IMR-90 (cell line): ENCODE data around the gene SLC34A3. TPM values are rescaled to one million over a fixed set of nuclear protein-coding genes. Genes with fewer than 3 reads are reported as not detected.

Experiments
- ATAC-seq: fragments of 200-7000 bp; cut with Tn5 transposase; 2 replicates; pipeline ENCODE4 v1.9.1; 2020; ENCODE audit warnings: low read depth, mild to moderate bottlenecking, moderate library complexity
- BruUV-seq: library from RNA; stranded (reverse); fragments of 400-500 nt; replicated peaks from 2 replicates; lab custom pipeline; 2021; lab: Mats Ljungman, UMichigan
- CTCF ChIA-PET: fragments of 300-600 bp; formaldehyde crosslinking; extraction: SDS; loops from one replicate; lab custom pipeline; 2021; ENCODE audit warnings: antibody characterized with exemption; lab: Yijun Ruan, JAX
- POLR2A ChIA-PET: fragments of 300-600 bp; sonication (Branson Sonifier 250); formaldehyde crosslinking; loops from one replicate; lab custom pipeline; 2022; ENCODE audit warnings: antibody characterized with exemption; ENCODE audit not compliant: unreplicated experiment; lab: Charles Lee
- DNase-seq: peaks from one replicate; pipeline ENCODE4 v3.0.0; 2013
- H2AFZ ChIP-seq: replicated peaks from 2 replicates; pipeline ENCODE3; 2013; ENCODE audit warnings: low read length, mild to moderate bottlenecking; ENCODE audit not compliant: poor library complexity
- H2AK5ac ChIP-seq: 2 replicates; pipeline ENCODE4 v1.6.1; 2013; ENCODE audit warnings: low read depth, low read length, inconsistent platforms
- H2AK9ac ChIP-seq: replicated peaks from 2 replicates; pipeline ENCODE3; 2013; ENCODE audit warnings: mild to moderate bottlenecking, low read depth, low read length, moderate library complexity; ENCODE audit not compliant: poor library complexity
- H2BK120ac ChIP-seq: 2 replicates; pipeline ENCODE4 v1.6.1; 2013; ENCODE audit warnings: low read depth, low read length, inconsistent platforms
- H2BK15ac ChIP-seq: 3 replicates; pipeline ENCODE4 v1.6.1; 2013; ENCODE audit warnings: low read depth, low read length, inconsistent platforms
- H2BK20ac ChIP-seq: 2 replicates; pipeline ENCODE4 v1.6.1; 2013; ENCODE audit warnings: low read depth, mild to moderate bottlenecking, inconsistent platforms, low read length, moderate library complexity
- H2BK5ac ChIP-seq: 2 replicates; pipeline ENCODE4 v1.6.1; 2013; ENCODE audit warnings: mild to moderate bottlenecking, low read depth, low read length, inconsistent platforms; ENCODE audit not compliant: poor library complexity, severe bottlenecking
- H3K14ac ChIP-seq: replicated peaks from 2 replicates; pipeline ENCODE4 v1.6.1; 2013; ENCODE audit warnings: low read depth, low read length, inconsistent platforms
- H3K18ac ChIP-seq: 2 replicates; pipeline ENCODE4 v1.6.1; 2013; ENCODE audit warnings: low read depth, low read length, control low read depth
- H3K23ac ChIP-seq: 2 replicates; pipeline ENCODE4 v1.6.1; 2013; ENCODE audit warnings: low read depth, low read length, inconsistent platforms
- H3K27ac ChIP-seq: 2 replicates; pipeline ENCODE4 v1.5.1; 2013; ENCODE audit warnings: mild to moderate bottlenecking, control low read depth, low read length; ENCODE audit not compliant: insufficient read depth
- H3K27me3 ChIP-seq: 2 replicates; pipeline ENCODE4 v1.6.1; 2013; ENCODE audit warnings: low read length; ENCODE audit not compliant: control insufficient read depth, insufficient read depth
- H3K36me3 ChIP-seq: 2 replicates; pipeline ENCODE4 v1.6.1; 2013; ENCODE audit warnings: low read length, mixed read lengths; ENCODE audit not compliant: control insufficient read depth, insufficient read depth
- H3K4ac ChIP-seq: 2 replicates; pipeline ENCODE4 v1.6.1; 2013; ENCODE audit warnings: low read depth, low read length, inconsistent platforms
- H3K4me1 ChIP-seq: 2 replicates; pipeline ENCODE4 v1.6.1; 2013; ENCODE audit warnings: low read length, mixed read lengths; ENCODE audit not compliant: control insufficient read depth, insufficient read depth
- H3K4me2 ChIP-seq: 2 replicates; pipeline ENCODE4 v1.6.1; 2013; ENCODE audit warnings: low read depth, mild to moderate bottlenecking, control low read depth, low read length, moderate library complexity
- H3K4me3 ChIP-seq: 2 replicates; pipeline ENCODE4 v1.5.1; 2013; ENCODE audit warnings: low read depth, mild to moderate bottlenecking, control low read depth, low read length, moderate library complexity; ENCODE audit not compliant: insufficient read depth
- H3K56ac ChIP-seq: 2 replicates; pipeline ENCODE4 v1.6.1; 2013; ENCODE audit warnings: low read length, inconsistent platforms; ENCODE audit not compliant: insufficient read depth; ENCODE audit errors: extremely low read depth
- H3K79me1 ChIP-seq, 2 experiments: 2 replicates each; pipeline ENCODE4 v1.6.1; 2013; ENCODE audit warnings: low read length in 2 of 2, inconsistent platforms in 1 of 2, low read depth in 1 of 2
- H3K9ac ChIP-seq: 2 replicates; pipeline ENCODE4 v1.6.1; 2013; ENCODE audit warnings: low read depth, low read length, control low read depth
- H3K9me1 ChIP-seq: 2 replicates; pipeline ENCODE4 v1.6.1; 2013; ENCODE audit warnings: low read length, inconsistent platforms; ENCODE audit not compliant: insufficient read depth
- H3K9me3 ChIP-seq: 2 replicates; pipeline ENCODE4 v1.6.1; 2013; ENCODE audit warnings: low read length; ENCODE audit not compliant: control insufficient read depth, insufficient read depth
- H4K20me1 ChIP-seq: 2 replicates; pipeline ENCODE4 v1.6.1; 2013; ENCODE audit warnings: low read length, inconsistent platforms; ENCODE audit not compliant: insufficient read depth
- H4K5ac ChIP-seq: 2 replicates; pipeline ENCODE4 v1.6.1; 2013; ENCODE audit warnings: mild to moderate bottlenecking, low read depth, low read length, control low read depth
- H4K8ac ChIP-seq, 2 experiments: 2 replicates each; pipeline ENCODE4 v1.6.1; 2013; ENCODE audit warnings: low read depth in 2 of 2, low read length in 2 of 2, control low read depth in 1 of 2, inconsistent platforms in 1 of 2
- H4K91ac ChIP-seq: 2 replicates; pipeline ENCODE4 v1.6.1; 2013; ENCODE audit warnings: low read depth, low read length, inconsistent platforms; ENCODE audit not compliant: insufficient read depth
- BHLHE40 ChIP-seq: fragments of 150-350 bp; IDR thresholded peaks from 2 replicates; pipeline ENCODE4 v1.6.1; 2016; ENCODE audit warnings: mild to moderate bottlenecking, low read depth, low read length
- CEBPB ChIP-seq: IDR thresholded peaks from 2 replicates; pipeline ENCODE4 v1.6.1; 2012; ENCODE audit warnings: low read depth, low read length, improper control_type of control experiment
- CHD1 ChIP-seq: IDR thresholded peaks from 2 replicates; pipeline ENCODE4 v1.6.1; 2012; ENCODE audit warnings: low read depth, low read length, improper control_type of control experiment
- FOS ChIP-seq: fragments of 150-350 bp; IDR thresholded peaks from 2 replicates; pipeline ENCODE4 v1.6.1; 2016; ENCODE audit warnings: low read depth, low read length
- MAFK ChIP-seq: IDR thresholded peaks from 2 replicates; pipeline ENCODE4 v1.6.1; 2012; ENCODE audit warnings: low read depth, low read length, improper control_type of control experiment
- MAZ ChIP-seq: IDR thresholded peaks from 2 replicates; pipeline ENCODE4 v1.6.1; 2012; ENCODE audit warnings: low read depth, mild to moderate bottlenecking, low read length, improper control_type of control experiment, moderate library complexity, borderline replicate concordance
- MXI1 ChIP-seq: IDR thresholded peaks from 2 replicates; pipeline ENCODE4 v1.6.1; 2012; ENCODE audit warnings: low read depth, mild to moderate bottlenecking, low read length, moderate library complexity, borderline replicate concordance
- NFE2L2 ChIP-seq: fragments of 150-350 bp; IDR thresholded peaks from 2 replicates; pipeline ENCODE4 v1.6.1; 2016; ENCODE audit warnings: low read depth, mild to moderate bottlenecking, low read length
- POLR2A ChIP-seq: IDR thresholded peaks from 2 replicates; pipeline ENCODE4 v1.6.1; 2012; ENCODE audit warnings: mild to moderate bottlenecking, low read depth, low read length
- RAD21 ChIP-seq: IDR thresholded peaks from 2 replicates; pipeline ENCODE4 v1.6.1; 2012; ENCODE audit warnings: low read length, improper control_type of control experiment
- RCOR1 ChIP-seq: IDR thresholded peaks from 2 replicates; pipeline ENCODE4 v1.6.1; 2012; ENCODE audit warnings: mild to moderate bottlenecking, low read length, improper control_type of control experiment; ENCODE audit not compliant: insufficient replicate concordance
- RFX5 ChIP-seq: IDR thresholded peaks from 2 replicates; pipeline ENCODE4 v1.8.0; 2012; ENCODE audit warnings: low read depth, mild to moderate bottlenecking, low read length, moderate library complexity
- SMC3 ChIP-seq: fragments of 150-350 bp; IDR thresholded peaks from 2 replicates; pipeline ENCODE4 v1.6.1; 2016; ENCODE audit warnings: low read depth, mild to moderate bottlenecking, antibody characterized with exemption, low read length, moderate library complexity
- WGBS, 2 experiments: methylation state at CpG; one replicate each; pipeline versions ENCODE4 v1.1.5 to v1.1.7; 2013; ENCODE audit warnings: missing lambda C conversion rate in 2 of 2; ENCODE audit not compliant: insufficient read length in 1 of 2; ENCODE audit errors: extremely low coverage in 2 of 2; 5-methylcytosine and 5-hydroxymethylcytosine counted together
- dilution Hi-C: fragments of 300-500 bp; cut with HindIII; formaldehyde crosslinking; loops from one replicate; pipeline ENCODE4 v1.14.3; 2018; ENCODE audit warnings: low sequenced_read_pairs; ENCODE audit not compliant: unreplicated experiment
- in situ Hi-C: fragments of 300-500 bp; cut with MboI; formaldehyde crosslinking; loops from 3 replicates; pipeline ENCODE4 v1.14.3; 2019; ENCODE audit warnings: low sequenced_read_pairs, inconsistent platforms, mixed read lengths
- intact Hi-C: fragments of 100-400 bp; cut with micrococcal nuclease; formaldehyde crosslinking; loops from 2 replicates; pipeline ENCODE4 v1.10.0; 2022
- polyA plus RNA-seq, 3 experiments: library from polyadenylated mRNA; depleted of rRNA; stranded (reverse); fragments of >200 nt; gene quantifications; 2 replicates each; pipeline ENCODE4 v1.2.3, GENCODE V29; 2012; ENCODE audit warnings: low replicate concordance in 1 of 3
- total RNA-seq: library from RNA; depleted of rRNA; stranded (reverse); fragments of >200 nt; gene quantifications from 2 replicates; pipeline ENCODE4 v1.2.3, GENCODE V29; 2012
- TF ChIP-seq, protein P1 (sequence below): fragments of 150-350 bp; IDR thresholded peaks from 2 replicates; pipeline ENCODE4 v1.6.1; 2017; ENCODE audit warnings: mild to moderate bottlenecking, antibody characterized with exemption, low read length, low read depth
- TF ChIP-seq, protein P2 (sequence below): fragments of 150-350 bp; IDR thresholded peaks from 2 replicates; pipeline ENCODE4 v1.6.1; 2016; ENCODE audit warnings: low read depth, mild to moderate bottlenecking, low read length, moderate library complexity, borderline replicate concordance

Gene SLC34A3
- total and polyA plus RNA-seq, 2 of the 4 experiments (the other 2 are of a cell fraction): not detected

DNA sequence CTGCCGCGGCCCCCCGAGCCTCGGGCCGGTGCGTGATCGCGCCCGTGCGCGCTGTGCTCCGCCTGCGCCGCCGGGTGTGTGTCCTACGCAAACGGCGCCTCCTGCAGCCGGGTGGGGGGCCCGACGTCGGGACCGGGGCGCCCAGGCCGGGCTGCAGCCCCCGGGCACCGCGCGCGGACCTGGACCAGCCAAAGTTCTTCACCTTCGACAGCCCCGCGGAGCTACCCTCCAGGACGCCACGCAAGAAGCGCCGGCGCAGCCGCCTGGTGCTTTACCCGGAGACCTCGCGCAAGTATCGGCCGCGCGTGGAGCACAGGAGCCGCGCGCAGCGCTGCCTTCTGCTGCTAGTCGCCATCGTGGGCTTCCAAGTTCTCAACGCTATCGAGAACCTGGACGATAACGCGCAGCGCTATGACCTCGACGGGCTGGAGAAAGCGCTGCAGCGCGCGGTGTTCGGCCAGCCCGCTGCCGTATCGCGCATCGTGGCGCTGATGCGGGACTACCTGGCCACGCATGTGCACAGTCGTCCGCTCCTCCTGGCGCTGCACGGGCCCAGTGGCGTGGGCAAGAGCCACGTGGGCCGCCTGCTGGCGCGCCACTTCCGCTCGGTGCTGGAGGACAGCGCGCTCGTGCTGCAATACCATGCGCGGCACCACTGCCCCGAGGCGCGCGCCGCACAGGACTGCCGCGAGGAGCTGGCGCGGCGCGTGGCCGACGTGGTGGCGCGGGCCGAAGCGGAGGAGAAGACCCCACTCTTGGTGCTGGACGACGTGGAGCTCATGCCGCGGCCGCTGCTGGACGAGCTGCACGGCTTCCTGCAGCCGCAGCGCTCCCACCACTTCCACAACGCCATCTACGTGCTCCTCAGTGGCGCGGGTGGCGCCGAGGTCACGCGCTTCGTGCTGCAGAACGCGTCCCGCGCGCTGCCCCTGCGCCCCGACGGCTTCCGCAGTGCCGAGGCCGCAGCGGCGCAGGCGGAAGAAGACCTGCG lies 48.3 kb downstream of the SLC34A3 start:
- 72% methylated on average over 139 of the region's 139 CpGs; no CpG with 5 or more reads in 1 of the 2 experiments for WGBS, 2 experiments
- no peak overlapping the region; the same call in 1 of the 2 replicates for H3K14ac ChIP-seq
- in situ Hi-C loops: no loop called here
- no peaks in the 10 kb centered on the region for H3K9me1 ChIP-seq
- peak overlapping the region; percentile 59; the same call in 1 of the 2 replicates for H3K23ac ChIP-seq
- peak overlapping the region; percentile 51 for H2BK5ac ChIP-seq
- no peak overlapping the region for H4K5ac ChIP-seq
- H4K20me1 ChIP-seq: peaks cover 40% of the 10 kb centered on the region
- no peak for TF ChIP-seq RFX5
- no peak for TF ChIP-seq CHD1
- TF ChIP-seq NFE2L2: no peak
- no peak for TF ChIP-seq RAD21
- no peak for TF ChIP-seq CEBPB
- no peak for TF ChIP-seq BHLHE40
- TF ChIP-seq POLR2A: no peak
- no peak for TF ChIP-seq MAFK
- TF ChIP-seq MXI1: no peak
- no peak for TF ChIP-seq RCOR1
- TF ChIP-seq SMC3: no peak
- no peak for TF ChIP-seq MAZ
- TF ChIP-seq, protein P1, sequence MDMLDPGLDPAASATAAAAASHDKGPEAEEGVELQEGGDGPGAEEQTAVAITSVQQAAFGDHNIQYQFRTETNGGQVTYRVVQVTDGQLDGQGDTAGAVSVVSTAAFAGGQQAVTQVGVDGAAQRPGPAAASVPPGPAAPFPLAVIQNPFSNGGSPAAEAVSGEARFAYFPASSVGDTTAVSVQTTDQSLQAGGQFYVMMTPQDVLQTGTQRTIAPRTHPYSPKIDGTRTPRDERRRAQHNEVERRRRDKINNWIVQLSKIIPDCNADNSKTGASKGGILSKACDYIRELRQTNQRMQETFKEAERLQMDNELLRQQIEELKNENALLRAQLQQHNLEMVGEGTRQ: no peak
- no peak for TF ChIP-seq FOS
- TF ChIP-seq, protein P2, sequence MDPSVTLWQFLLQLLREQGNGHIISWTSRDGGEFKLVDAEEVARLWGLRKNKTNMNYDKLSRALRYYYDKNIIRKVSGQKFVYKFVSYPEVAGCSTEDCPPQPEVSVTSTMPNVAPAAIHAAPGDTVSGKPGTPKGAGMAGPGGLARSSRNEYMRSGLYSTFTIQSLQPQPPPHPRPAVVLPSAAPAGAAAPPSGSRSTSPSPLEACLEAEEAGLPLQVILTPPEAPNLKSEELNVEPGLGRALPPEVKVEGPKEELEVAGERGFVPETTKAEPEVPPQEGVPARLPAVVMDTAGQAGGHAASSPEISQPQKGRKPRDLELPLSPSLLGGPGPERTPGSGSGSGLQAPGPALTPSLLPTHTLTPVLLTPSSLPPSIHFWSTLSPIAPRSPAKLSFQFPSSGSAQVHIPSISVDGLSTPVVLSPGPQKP: no peak
- H3K27ac ChIP-seq: peak overlapping the region; percentile 81; the same call in 1 of the 2 replicates
- H3K56ac ChIP-seq: no peak overlapping the region
- H4K91ac ChIP-seq: no peak overlapping the region
- dilution Hi-C loops: no loop called here
- intact Hi-C loops: no loop called here
- H3K4me1 ChIP-seq: peaks cover 21% of the 10 kb centered on the region
- H2AK9ac ChIP-seq: peak overlapping the region; percentile 99
- no peak overlapping the region for H2BK20ac ChIP-seq
- ChIA-PET CTCF (no interaction called here), POLR2A (no interaction called here)
- peak overlapping the region; percentile 77 for H3K4me2 ChIP-seq
- H2AK5ac ChIP-seq: no peak overlapping the region; the same call in 1 of the 2 replicates
- H4K8ac ChIP-seq: no peak overlapping the region
- H3K4ac ChIP-seq: no peak overlapping the region
- peaks cover 31% of the 10 kb centered on the region for H3K36me3 ChIP-seq
- H2AFZ ChIP-seq: peak overlapping the region; percentile 43
- no peak overlapping the region for H2BK120ac ChIP-seq
- no peak overlapping the region for H2BK15ac ChIP-seq
- H3K79me1 ChIP-seq: peaks cover 0 to 58% of the 10 kb centered on the region in 2 experiments
- 0 out of 2 replicates have a peak, but pooled peaks have one; percentile 0 for ATAC-seq
- H3K18ac ChIP-seq: no peak overlapping the region
- no peak for DNase-seq
- no peaks in the 10 kb centered on the region for H3K27me3 ChIP-seq
- H3K9ac ChIP-seq: peak overlapping the region; percentile 79; the same call in 1 of the 2 replicates
- H3K9me3 ChIP-seq: no peaks in the 10 kb centered on the region
- BruUV-seq: no TSS peak
- H3K4me3 ChIP-seq: peak overlapping the region; percentile 80
